ENCODE measurements around the gene HEXD.

Gene HEXD

DNA sequence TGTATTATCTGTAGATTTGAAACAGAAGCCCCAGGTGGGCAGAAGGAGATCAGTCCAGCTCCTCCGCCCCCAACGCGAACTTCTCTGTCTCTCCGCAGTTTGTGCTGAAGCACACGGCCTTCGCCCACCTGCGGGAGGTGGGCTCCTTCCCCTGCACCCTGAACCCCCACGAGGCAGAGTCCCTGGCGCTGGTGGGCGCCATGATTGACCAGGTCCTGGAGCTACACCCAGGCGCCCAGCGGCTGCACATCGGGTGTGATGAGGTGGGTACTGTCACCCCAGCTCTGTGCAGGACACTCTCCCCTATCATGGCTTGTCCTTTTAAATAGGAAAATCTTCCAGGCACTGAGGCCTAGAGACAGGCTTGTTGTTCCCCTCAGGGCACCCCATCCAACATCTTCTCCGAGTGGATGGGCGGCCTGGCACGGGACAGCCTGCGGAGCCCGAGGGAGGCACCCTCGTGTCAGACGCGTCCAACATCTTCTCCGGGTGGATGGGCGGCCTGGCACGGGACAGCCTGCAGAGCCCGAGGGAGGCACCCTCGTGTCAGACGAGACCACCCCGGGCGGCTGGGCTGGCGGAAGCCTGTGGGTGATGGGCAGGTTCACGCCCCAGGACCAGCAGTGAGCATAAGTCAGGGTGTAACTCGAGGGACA is 15.5 kb downstream of the HEXD start:
- in situ Hi-C loops (cut with HindIII; ENCODE audit: low sequenced_read_pairs): no loop called here
- no peak for DNase-seq (ENCODE audit: low read depth, low spot score)
- TF ChIP-seq, protein P1, sequence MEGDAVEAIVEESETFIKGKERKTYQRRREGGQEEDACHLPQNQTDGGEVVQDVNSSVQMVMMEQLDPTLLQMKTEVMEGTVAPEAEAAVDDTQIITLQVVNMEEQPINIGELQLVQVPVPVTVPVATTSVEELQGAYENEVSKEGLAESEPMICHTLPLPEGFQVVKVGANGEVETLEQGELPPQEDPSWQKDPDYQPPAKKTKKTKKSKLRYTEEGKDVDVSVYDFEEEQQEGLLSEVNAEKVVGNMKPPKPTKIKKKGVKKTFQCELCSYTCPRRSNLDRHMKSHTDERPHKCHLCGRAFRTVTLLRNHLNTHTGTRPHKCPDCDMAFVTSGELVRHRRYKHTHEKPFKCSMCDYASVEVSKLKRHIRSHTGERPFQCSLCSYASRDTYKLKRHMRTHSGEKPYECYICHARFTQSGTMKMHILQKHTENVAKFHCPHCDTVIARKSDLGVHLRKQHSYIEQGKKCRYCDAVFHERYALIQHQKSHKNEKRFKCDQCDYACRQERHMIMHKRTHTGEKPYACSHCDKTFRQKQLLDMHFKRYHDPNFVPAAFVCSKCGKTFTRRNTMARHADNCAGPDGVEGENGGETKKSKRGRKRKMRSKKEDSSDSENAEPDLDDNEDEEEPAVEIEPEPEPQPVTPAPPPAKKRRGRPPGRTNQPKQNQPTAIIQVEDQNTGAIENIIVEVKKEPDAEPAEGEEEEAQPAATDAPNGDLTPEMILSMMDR (IDR thresholded peaks at IDR 0.05; ENCODE audit: low read depth, low read length): no peak
- H3K4me3 ChIP-seq (ENCODE audit: low read depth, low read length): no peak overlapping the region

- TF ChIP-seq, protein P1 (IDR thresholded peaks at IDR 0.05; ENCODE audit: low read depth, low read length): no peak
- no peak for DNase-seq (ENCODE audit: low read depth, low spot score)
- in situ Hi-C loops (cut with HindIII; ENCODE audit: low sequenced_read_pairs): no loop called here
- H3K4me3 ChIP-seq (ENCODE audit: low read depth, low read length): no peak overlapping the region
Observed at GRCh38 chr17:82434216-82434565, 16.0 kb downstream of the HEXD start.

GRCh38 chr17:82435103-82435502 is 17.0 kb downstream of the HEXD start:
- in situ Hi-C loops (cut with HindIII; ENCODE audit: low sequenced_read_pairs): no loop called here
- H3K4me3 ChIP-seq (ENCODE audit: low read depth, low read length): no peak overlapping the region
- TF ChIP-seq, protein P1 (IDR thresholded peaks at IDR 0.05; ENCODE audit: low read depth, low read length): no peak
- no peak for DNase-seq (ENCODE audit: low read depth, low spot score)

GRCh38 chr17:82435601-82436583 is 17.7 kb downstream of the HEXD start:
- no peak for DNase-seq (ENCODE audit: low read depth, low spot score)
- in situ Hi-C loops (cut with HindIII; ENCODE audit: low sequenced_read_pairs): no loop called here

DNA sequence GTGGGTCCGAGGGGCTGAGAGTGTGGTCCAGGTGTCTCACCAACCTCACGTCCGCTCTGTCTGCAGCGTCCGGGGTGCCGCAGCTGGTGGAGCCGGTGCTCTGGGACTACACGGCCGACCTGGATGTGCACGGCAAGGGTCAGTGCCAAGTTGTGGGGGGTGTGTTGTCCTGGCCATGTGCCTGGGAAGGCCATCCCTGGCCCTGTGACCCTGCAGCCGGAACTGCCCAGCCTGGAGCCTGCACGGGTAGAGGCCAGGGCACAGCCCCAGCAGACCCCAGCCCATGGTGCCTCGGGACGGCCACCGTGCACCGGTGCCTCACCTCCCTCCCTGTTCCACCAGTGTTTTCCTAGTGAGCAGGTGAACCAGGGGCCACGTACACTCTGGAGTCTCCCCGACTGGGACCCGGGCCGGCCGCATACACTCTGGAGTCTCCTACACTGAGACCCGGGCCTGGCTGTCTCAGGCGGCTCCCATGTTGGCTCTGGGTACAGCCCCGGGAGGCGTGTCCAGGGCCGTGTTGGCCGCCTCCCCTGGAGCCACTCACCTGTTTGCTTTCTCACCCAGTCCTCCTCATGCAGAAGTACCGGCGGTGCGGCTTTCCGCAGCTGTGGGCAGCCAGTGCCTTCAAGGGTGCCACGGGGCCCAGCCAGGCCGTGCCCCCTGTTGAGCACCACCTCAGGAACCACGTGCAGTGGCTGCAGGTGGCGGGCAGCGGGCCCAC is 18.6 kb downstream of the HEXD start:
- TF ChIP-seq, protein P1 (IDR thresholded peaks at IDR 0.05; ENCODE audit: low read depth, low read length): no peak
- no peak for DNase-seq (ENCODE audit: low read depth, low spot score)
- H3K4me3 ChIP-seq (ENCODE audit: low read depth, low read length): no peak overlapping the region
- in situ Hi-C loops (cut with HindIII; ENCODE audit: low sequenced_read_pairs): no loop called here

More at GRCh38 chr17:82435601-82436583, 17.7 kb downstream of the HEXD start:
- H3K4me3 ChIP-seq (ENCODE audit: low read depth, low read length): no peak overlapping the region
- TF ChIP-seq, protein P1 (IDR thresholded peaks at IDR 0.05; ENCODE audit: low read depth, low read length): no peak

- TF ChIP-seq, protein P1 (IDR thresholded peaks at IDR 0.05; ENCODE audit: low read depth, low read length): no peak
- DNase-seq (ENCODE audit: low read depth, low spot score): no peak
- no peak overlapping the region for H3K4me3 ChIP-seq (ENCODE audit: low read depth, low read length)
- in situ Hi-C loops (cut with HindIII; ENCODE audit: low sequenced_read_pairs): no loop called here
Observed at GRCh38 chr17:82437325-82437668, 19.1 kb downstream of the HEXD start.
